Hematopoietic multipotent progenitor cell treated with erythropoietin and hydrocortisone succinate and interleukin-3 and kit ligand, for 17 days (in vitro differentiated cells): ENCODE results near the gene SLC19A1.

Experiments used
- DNase-seq: peaks from one replicate; pipeline ENCODE4 v3.0.0-alpha.2; 2015; ENCODE audit warnings: low spot score

Gene SLC19A1

GRCh38 chr21:45542242-45542666 is at the start of gene SLC19A1:
Gene SLC19A1 (minus strand): TSS chr21:45542440. CDS start chr21:45537959, 4,481 bp downstream.
- DNase-seq = peak; percentile 7

- DNase-seq = no peak
These were observed 49.5 kb upstream of the SLC19A1 start for GRCh38 chr21:45591619-45592207.

- no peak for DNase-seq
These were observed 48.7 kb upstream of the SLC19A1 start for GRCh38 chr21:45590726-45591618.

GRCh38 chr21:45590246-45590725 is 48.0 kb upstream of the SLC19A1 start:
- no peak for DNase-seq

- no peak for DNase-seq
These were observed 47.5 kb upstream of the SLC19A1 start for GRCh38 chr21:45589686-45590245.

GRCh38 chr21:45588871-45589491 is 46.7 kb upstream of the SLC19A1 start:
- no peak for DNase-seq

- no peak for DNase-seq
These were observed 46.0 kb upstream of the SLC19A1 start for GRCh38 chr21:45588086-45588825.

GRCh38 chr21:45586289-45586858 is 44.1 kb upstream of the SLC19A1 start:
- DNase-seq = no peak

GRCh38 chr21:45584786-45585185 is 42.5 kb upstream of the SLC19A1 start:
- no peak for DNase-seq

- no peak for DNase-seq
These were observed 41.7 kb upstream of the SLC19A1 start for GRCh38 chr21:45583831-45584509.

- no peak for DNase-seq
These were observed 39.9 kb upstream of the SLC19A1 start for GRCh38 chr21:45582128-45582527.

- no peak for DNase-seq
These were observed 39.1 kb upstream of the SLC19A1 start for GRCh38 chr21:45581322-45581712.

GRCh38 chr21:45580576-45581321 is 38.5 kb upstream of the SLC19A1 start:
- no peak for DNase-seq

- no peak for DNase-seq
These were observed 37.9 kb upstream of the SLC19A1 start for GRCh38 chr21:45580181-45580575.

- DNase-seq = no peak
These were observed 37.3 kb upstream of the SLC19A1 start for GRCh38 chr21:45579383-45580180.

- no peak for DNase-seq
These were observed 36.7 kb upstream of the SLC19A1 start for GRCh38 chr21:45578811-45579381.

GRCh38 chr21:45578176-45578801 is 36.0 kb upstream of the SLC19A1 start:
- DNase-seq = no peak

- DNase-seq = no peak
These were observed 35.5 kb upstream of the SLC19A1 start for GRCh38 chr21:45577801-45578175.
